Panc1 (cell line): ENCODE results near the gene CEP250. TPM values are rescaled to one million over a fixed set of nuclear protein-coding genes. Genes with fewer than 3 reads are reported as not detected.

Experiments used
- ATAC-seq: fragments of 200-7000 bp; cut with Tn5 transposase; 2 replicates; pipeline ENCODE4 v1.9.1; 2020; ENCODE audit warnings: mild to moderate bottlenecking, moderate library complexity
- BruUV-seq: library from RNA; stranded (reverse); fragments of 400-500 nt; replicated peaks from 2 replicates; lab custom pipeline; 2021; lab: Mats Ljungman, UMichigan
- CTCF ChIA-PET: fragments of 300-600 bp; sonication (Branson Sonifier 250); formaldehyde crosslinking; loops from one replicate; lab custom pipeline; 2022; ENCODE audit warnings: antibody characterized with exemption; lab: Charles Lee
- POLR2A ChIA-PET: fragments of 300-600 bp; sonication (Branson Sonifier 250); formaldehyde crosslinking; loops from one replicate; lab custom pipeline; 2022; ENCODE audit warnings: antibody characterized with exemption; lab: Charles Lee
- DNase-seq: peaks from one replicate; pipeline ENCODE4 v3.0.0-alpha.2; 2010; ENCODE audit warnings: low read depth, low spot score
- H3K27ac ChIP-seq: 2 replicates; pipeline ENCODE4 v1.5.1; 2011; ENCODE audit warnings: mild to moderate bottlenecking, low read length, inconsistent platforms
- H3K27me3 ChIP-seq: fragments of 200-500 bp; sonication (Bioruptor generic); 2 replicates; pipeline ENCODE4 v1.6.0; 2014; ENCODE audit warnings: low read length, inconsistent platforms; ENCODE audit not compliant: control insufficient read depth, insufficient read depth
- H3K36me3 ChIP-seq: fragments of 200-500 bp; sonication (Bioruptor generic); 2 replicates; pipeline ENCODE4 v1.5.1; 2014; ENCODE audit warnings: inconsistent platforms, mild to moderate bottlenecking, low read length, moderate library complexity; ENCODE audit not compliant: control insufficient read depth, insufficient read depth
- H3K4me1 ChIP-seq: 2 replicates; pipeline ENCODE4 v1.5.1; 2011; ENCODE audit warnings: inconsistent platforms, mild to moderate bottlenecking, low read length, moderate library complexity; ENCODE audit not compliant: control insufficient read depth, insufficient read depth
- H3K4me3 ChIP-seq, 2 experiments: 2 replicates each; pipeline ENCODE4 v1.5.1; 2011 to 2012; ENCODE audit warnings: low read depth in 2 of 2, low read length in 2 of 2, mild to moderate bottlenecking in 2 of 2, inconsistent platforms in 1 of 2, moderate library complexity in 1 of 2
- H3K9me3 ChIP-seq: fragments of 200-500 bp; sonication (Bioruptor generic); 2 replicates; pipeline ENCODE4 v1.5.1; 2014; ENCODE audit warnings: low read depth, mild to moderate bottlenecking, inconsistent platforms, low read length, moderate library complexity; ENCODE audit not compliant: control insufficient read depth, insufficient read depth
- CTCF ChIP-seq: fragments of 450-650 bp; IDR thresholded peaks from 2 replicates; pipeline ENCODE4 v1.5.1; 2017; ENCODE audit warnings: mild to moderate bottlenecking
- POLR2AphosphoS5 ChIP-seq: IDR thresholded peaks from 2 replicates; pipeline ENCODE4 v1.6.1; 2012; ENCODE audit warnings: mild to moderate bottlenecking, low read depth, low read length, moderate library complexity
- REST ChIP-seq, 2 experiments: IDR thresholded peaks; 2 replicates each; pipeline ENCODE4 v1.6.1; 2011 to 2012; ENCODE audit warnings: low read depth in 2 of 2, control low read depth in 1 of 2, low read length in 1 of 2, mild to moderate bottlenecking in 1 of 2, moderate library complexity in 1 of 2; ENCODE audit not compliant: insufficient read depth in 1 of 2
- SIN3A ChIP-seq: IDR thresholded peaks from 2 replicates; pipeline ENCODE4 v1.6.1; 2012; ENCODE audit warnings: low read depth, mild to moderate bottlenecking, low read length, moderate library complexity, borderline replicate concordance; ENCODE audit not compliant: insufficient read depth
- TCF7L2 ChIP-seq: IDR thresholded peaks from 2 replicates; pipeline ENCODE4 v1.6.1; 2011; ENCODE audit warnings: mild to moderate bottlenecking, low read depth, low read length, inconsistent platforms
- in situ Hi-C: cut with HindIII; loops from 2 replicates; pipeline ENCODE4 v1.10.0; 2016; ENCODE audit warnings: low sequenced_read_pairs, low pct_unique_long_range_greater_than_20kb
- intact Hi-C: fragments of 100-400 bp; cut with micrococcal nuclease; formaldehyde crosslinking; loops from one replicate; pipeline ENCODE4 v1.10.0; 2022; ENCODE audit not compliant: unreplicated experiment
- total RNA-seq: library from RNA; stranded (reverse); gene quantifications from one replicate; pipeline ENCODE4 v1.2.1, GENCODE V29; 2021; ENCODE audit not compliant: unreplicated experiment

Gene CEP250
- total RNA-seq, 1 experiment from 2014 or later, result 82.5 TPM

GRCh38 chr20:35497320-35497719 is 41.9 kb downstream of the CEP250 start:
- DNase-seq (no peak), ATAC-seq (no peak)
- peaks cover 8% of the 10 kb centered on the region for H3K36me3 ChIP-seq
- intact Hi-C loops (no loop called here), in situ Hi-C loops (no loop called here)
- no peak for TF ChIP-seq CTCF
- no peak for TF ChIP-seq SIN3A
- TF ChIP-seq TCF7L2, result no peak
- no peak for TF ChIP-seq REST (IDR thresholded peaks at IDR 0.05; ENCODE audit: insufficient read depth in 1 of 2, low read depth in 2 of 2, low read length in 1 of 2)
- TF ChIP-seq POLR2AphosphoS5, result no peak
- H3K4me1 ChIP-seq, result no peaks in the 10 kb centered on the region
- no peak overlapping the region for H3K27ac ChIP-seq
- H3K4me3 ChIP-seq, result no peak overlapping the region
- CTCF ChIA-PET, result interaction anchor here (0.6 kb wide), 2 partner anchors 51 to 196 kb away, joined by 4 to 5 read pairs; no protein-coding TSS in a partner anchor
- H3K9me3 ChIP-seq, result no peaks in the 10 kb centered on the region
- no peaks in the 10 kb centered on the region for H3K27me3 ChIP-seq
- POLR2A ChIA-PET, result no interaction called here
- BruUV-seq, result no TSS peak

GRCh38 chr20:35497780-35498189 is 42.4 kb downstream of the CEP250 start:
- CTCF ChIA-PET, result interaction anchor here (0.6 kb wide), 2 partner anchors 52 to 196 kb away, joined by 4 to 5 read pairs; no protein-coding TSS in a partner anchor
- no TSS peak for BruUV-seq
- Histone ChIP-seq H3K27ac (no peak overlapping the region), H3K4me1 (no peaks in the 10 kb centered on the region), H3K9me3 (no peaks in the 10 kb centered on the region), H3K4me3 (no peak overlapping the region), H3K27me3 (no peaks in the 10 kb centered on the region), H3K36me3 (peaks cover 8% of the 10 kb centered on the region)
- ATAC-seq (no peak), DNase-seq (no peak)
- TF ChIP-seq CTCF, result no peak
- no peak for TF ChIP-seq REST (IDR thresholded peaks at IDR 0.05; ENCODE audit: insufficient read depth in 1 of 2, low read depth in 2 of 2, low read length in 1 of 2)
- TF ChIP-seq POLR2AphosphoS5, result no peak
- no peak for TF ChIP-seq SIN3A
- no peak for TF ChIP-seq TCF7L2
- in situ Hi-C loops, result no loop called here
- intact Hi-C loops, result no loop called here
- POLR2A ChIA-PET, result no interaction called here
